GM10847 (cell line): Measurements from ENCODE around the gene DRC7.

ENCODE experiments used
- POLR2A ChIP-seq: IDR thresholded peaks from 2 replicates; pipeline ENCODE4 v1.6.1; 2011; ENCODE audit not compliant: insufficient read length; ENCODE audit errors: extremely low read depth

The DRC7 gene, protein sequence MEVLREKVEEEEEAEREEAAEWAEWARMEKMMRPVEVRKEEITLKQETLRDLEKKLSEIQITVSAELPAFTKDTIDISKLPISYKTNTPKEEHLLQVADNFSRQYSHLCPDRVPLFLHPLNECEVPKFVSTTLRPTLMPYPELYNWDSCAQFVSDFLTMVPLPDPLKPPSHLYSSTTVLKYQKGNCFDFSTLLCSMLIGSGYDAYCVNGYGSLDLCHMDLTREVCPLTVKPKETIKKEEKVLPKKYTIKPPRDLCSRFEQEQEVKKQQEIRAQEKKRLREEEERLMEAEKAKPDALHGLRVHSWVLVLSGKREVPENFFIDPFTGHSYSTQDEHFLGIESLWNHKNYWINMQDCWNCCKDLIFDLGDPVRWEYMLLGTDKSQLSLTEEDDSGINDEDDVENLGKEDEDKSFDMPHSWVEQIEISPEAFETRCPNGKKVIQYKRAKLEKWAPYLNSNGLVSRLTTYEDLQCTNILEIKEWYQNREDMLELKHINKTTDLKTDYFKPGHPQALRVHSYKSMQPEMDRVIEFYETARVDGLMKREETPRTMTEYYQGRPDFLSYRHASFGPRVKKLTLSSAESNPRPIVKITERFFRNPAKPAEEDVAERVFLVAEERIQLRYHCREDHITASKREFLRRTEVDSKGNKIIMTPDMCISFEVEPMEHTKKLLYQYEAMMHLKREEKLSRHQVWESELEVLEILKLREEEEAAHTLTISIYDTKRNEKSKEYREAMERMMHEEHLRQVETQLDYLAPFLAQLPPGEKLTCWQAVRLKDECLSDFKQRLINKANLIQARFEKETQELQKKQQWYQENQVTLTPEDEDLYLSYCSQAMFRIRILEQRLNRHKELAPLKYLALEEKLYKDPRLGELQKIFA

DNA sequence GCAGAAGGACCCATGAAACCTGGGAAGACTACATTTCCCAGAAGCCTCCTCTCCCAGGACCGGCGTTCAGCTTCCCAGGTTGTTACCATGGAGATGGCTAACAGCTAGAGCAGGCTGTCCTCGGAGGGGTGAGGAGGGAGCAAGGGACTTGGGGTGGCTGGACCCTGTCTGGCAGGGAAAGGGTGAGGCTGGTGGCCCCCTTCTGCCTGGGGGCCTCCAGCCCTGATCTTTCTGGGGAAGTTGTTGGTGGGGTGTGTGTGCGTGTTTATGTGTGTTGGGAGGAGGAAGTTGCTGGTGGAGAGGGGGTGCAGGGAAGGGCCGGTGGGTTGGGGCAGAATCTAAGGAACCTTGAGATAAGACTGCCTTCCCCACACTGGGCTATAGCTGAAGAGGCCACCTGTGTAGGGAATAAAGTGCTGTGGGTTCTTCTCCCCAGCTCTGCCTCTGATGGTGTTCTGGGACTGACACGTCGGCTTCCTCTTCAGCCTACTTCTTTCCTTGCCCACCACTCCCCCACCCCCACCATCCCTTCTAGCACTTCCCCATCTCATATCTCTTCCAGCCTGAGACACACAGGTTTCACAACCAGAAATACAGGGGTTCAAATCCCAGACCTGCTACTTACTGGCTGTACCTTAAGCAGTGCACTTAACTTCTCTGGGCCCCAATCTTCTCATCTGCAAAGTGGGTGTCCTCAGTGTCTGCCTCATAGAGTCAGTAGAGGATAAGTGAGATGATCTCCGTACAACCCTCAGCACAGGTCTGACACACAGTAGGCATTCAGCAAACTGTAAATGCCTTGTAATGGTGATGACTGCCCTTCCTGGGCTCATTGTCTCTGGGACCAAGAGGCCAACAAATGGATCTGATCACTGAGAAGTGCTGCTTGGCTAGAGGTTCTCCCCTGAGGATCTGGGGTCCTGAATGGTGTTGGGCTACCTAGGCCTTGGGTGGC is at the start of gene DRC7:
Gene DRC7 (plus strand): TSS at position 82 of the 955 bp plus-strand sequence. CDS start 3,144 bp downstream, outside the sequence.
- TF ChIP-seq POLR2A: no peak

DNA sequence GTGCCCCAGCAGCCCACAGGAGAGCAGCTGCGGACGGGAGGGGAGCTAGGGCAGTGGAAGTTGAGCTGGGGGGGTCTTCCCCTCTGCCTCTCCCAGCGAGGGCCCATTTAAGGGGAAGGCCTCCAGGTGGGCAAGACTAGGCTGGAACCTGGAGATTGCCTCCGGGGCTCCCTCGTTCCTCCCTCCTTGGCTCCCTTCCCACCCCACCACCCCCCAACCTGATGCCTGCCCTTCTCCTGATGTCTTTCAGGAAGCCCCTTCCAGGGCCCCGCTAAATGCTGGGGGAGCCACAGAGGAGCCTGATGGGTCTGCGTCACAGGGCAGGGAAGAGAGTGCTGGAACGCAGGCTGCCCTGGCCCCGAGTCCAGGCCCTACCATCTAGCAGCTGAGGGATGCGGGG is 49.4 kb upstream of the DRC7 start:
- no peak for TF ChIP-seq POLR2A

DNA sequence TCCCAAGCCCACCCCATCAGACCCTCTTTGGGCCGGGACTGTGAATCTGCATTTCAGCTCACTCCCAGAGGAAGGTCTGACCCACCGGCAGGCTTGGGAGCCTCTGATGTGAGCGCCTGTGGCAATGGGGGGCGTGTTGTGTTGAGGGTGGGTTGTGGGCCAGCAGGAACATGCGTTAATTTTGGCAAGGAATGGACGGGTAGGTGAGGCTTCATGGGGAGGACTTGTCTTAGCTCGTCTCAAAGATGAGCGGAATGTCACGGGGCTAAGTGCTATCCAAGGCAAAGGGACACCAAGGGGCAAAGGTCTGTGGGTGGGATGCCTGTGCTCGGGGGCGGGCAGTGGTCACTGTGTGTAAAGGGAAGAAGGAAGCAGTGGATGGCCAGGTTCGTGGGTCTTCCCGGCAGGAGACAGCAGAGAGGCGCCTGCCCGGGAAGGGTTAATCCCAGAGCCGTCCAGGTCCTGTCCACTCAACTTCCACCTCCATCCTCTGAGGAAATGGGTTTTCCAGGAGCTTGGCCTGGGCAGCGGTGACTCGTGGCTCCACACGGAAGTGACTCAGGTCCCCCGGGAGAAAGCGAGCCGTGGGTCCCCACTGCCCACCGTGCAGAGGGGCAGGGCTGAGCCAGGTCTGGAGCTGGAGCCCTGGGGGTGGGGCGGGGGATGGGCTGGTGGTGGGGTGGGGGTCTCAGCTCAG is 48.8 kb upstream of the DRC7 start:
- no peak for TF ChIP-seq POLR2A

DNA sequence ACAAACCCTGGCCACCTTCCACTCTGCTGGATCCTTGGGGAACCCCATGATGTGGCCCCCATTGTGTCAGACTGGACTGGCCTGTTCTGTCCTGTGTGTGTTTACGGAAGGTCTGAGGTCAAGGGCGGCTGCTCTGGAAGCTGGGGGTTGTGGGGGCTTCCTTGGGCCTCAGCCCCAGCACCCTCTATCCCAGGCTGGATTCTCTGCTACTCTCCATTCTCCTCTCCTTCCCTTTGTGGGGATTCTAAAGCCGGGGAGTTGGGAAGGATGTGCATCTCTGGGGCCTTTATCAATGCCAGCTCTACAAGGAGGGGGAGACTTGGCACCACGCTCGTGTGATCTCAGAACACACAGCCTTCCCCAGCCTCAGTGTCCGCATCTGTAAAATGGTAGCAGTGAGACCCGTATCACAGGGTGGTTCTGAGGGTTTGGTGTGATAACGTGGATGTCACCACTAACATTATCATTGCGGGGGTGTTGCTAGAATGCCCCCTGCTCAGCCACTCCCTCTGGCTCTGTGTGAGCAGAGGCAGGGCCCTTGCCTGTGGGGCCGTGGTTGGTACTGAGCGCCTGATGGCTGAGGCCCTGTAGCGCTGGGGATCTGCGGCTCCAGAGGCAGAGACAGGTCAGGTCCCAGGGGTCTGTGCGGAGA is 48.1 kb upstream of the DRC7 start:
- TF ChIP-seq POLR2A: no peak

DNA sequence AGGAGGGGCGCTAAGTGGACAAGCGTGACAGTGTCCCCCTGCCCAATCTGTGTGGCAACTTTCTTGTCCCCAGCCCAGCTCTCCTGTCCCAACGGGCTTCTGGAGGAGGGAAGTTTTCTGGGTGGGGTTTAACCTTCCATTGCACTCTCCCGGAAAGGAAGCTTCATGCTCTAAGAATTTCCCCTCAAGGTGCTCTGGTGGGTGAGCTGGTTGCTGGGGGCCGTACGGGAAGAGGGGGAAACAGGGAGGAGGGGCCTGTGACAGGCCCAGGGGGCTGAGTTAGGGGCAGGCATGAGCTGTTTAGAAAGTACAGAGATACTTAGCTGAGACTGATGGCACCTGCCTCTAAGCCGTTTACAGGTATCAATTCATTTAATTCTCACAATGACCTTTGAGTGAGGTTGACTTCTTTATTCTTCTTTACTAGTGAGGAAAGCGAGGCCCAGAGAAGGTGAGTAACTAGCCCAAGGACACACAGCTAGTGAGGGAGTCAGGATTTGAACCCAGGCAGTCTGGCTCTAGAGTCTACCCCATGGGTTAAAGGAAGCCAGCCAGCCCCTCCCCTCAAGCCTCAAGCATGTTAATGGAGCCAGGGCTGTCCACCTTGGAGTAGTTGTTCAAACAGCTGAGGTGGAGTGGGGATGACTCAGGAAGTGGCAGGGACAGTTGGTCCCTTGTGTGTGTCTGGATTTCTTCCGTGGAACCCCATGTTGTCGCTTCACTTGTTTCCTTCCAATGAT is 47.3 kb upstream of the DRC7 start:
- TF ChIP-seq POLR2A: no peak

DNA sequence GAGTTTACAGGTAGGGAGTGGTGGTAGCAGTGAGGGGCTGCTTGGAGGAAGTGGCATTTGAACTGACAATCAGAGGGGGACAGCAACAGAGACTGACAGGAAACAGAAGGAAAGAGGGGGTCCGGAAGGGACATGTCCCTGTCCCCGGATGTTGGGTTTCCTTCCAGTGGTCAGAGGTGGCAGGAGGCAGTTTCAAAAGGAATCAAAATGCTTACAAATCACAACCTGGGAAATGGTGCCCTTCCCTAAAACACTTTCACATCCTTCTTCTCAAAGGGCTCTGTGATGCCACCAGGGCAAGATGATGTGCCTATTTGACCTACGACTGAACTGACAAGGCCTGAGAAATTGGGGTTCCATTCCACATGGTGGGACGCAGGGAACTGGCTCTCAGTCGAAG is 46.5 kb upstream of the DRC7 start:
- no peak for TF ChIP-seq POLR2A

DNA sequence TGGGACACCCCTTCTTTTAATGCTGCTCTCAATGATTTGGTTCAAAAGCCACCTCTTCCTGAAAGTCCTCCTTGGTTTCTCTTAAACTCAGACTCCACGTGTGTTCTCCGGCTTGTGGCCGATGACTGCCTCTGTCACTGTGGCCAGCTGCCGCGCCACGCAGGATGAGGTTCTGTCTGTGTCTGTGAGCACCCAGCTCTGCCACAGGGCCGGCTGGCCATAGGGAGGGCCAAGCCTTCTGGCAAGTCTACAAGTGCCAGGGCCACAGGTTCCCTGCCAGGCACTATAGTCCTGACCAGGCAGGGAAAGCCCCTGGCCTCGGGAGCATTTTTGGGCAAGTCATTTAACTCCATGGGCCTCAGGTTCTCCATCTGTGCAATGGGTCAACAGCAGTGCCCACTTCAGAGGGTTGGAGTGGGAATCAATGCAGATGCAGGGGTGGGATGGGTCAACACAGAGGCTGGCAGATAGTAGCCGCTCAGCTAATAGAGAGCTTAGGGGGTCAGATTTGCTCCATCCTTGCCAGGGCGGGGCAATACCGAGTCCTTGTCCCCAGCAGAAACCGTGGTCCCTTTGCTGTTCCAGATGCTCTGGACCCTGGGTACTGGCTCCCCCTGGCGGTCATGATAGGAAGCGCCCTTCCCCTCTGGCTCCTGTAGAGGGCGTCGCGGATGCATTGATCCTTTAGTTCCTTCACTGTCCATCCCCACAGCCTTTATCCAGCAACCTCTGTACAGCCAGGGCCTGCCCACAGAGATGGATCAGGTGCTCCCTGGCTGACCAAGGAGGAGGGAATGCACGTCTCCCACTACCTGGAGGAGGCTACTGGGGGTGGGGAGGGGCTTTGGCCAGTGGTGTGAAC is 45.8 kb upstream of the DRC7 start:
- TF ChIP-seq POLR2A: no peak

DNA sequence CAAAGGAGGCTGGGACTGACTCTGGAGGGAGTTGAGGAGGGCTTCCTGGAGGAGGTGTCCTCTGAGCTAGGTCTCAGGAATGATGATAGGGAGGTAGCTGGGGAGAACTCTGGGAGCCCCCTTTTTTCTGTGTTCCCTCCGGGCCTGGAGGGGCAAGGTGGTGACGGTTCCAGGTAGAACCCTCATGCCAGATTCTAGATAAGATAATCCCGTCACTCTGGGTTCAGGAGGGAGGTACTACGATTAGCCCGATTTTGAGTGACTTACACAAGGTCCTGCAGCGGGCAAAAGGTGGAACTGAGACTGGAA is 45.2 kb upstream of the DRC7 start:
- no peak for TF ChIP-seq POLR2A

DNA sequence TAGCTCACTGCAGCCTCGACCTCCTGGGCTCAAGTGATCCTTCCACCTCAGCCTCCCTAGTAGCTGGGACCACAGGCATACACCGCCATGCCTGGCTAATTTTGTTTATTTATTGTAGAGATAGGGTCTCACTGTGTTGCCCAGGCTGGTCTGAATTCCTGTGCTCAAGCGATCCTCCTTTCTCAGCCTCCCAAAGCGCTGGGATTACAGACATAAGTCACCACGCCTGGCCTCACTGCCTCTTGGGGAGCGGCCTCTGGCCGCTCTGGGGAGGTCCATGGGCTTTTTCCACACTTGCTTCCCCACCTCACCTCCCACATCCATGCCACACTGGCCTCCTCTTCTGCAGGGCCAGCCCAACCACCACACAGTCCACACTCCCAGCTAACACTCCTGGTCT is 44.8 kb upstream of the DRC7 start:
- TF ChIP-seq POLR2A: no peak

DNA sequence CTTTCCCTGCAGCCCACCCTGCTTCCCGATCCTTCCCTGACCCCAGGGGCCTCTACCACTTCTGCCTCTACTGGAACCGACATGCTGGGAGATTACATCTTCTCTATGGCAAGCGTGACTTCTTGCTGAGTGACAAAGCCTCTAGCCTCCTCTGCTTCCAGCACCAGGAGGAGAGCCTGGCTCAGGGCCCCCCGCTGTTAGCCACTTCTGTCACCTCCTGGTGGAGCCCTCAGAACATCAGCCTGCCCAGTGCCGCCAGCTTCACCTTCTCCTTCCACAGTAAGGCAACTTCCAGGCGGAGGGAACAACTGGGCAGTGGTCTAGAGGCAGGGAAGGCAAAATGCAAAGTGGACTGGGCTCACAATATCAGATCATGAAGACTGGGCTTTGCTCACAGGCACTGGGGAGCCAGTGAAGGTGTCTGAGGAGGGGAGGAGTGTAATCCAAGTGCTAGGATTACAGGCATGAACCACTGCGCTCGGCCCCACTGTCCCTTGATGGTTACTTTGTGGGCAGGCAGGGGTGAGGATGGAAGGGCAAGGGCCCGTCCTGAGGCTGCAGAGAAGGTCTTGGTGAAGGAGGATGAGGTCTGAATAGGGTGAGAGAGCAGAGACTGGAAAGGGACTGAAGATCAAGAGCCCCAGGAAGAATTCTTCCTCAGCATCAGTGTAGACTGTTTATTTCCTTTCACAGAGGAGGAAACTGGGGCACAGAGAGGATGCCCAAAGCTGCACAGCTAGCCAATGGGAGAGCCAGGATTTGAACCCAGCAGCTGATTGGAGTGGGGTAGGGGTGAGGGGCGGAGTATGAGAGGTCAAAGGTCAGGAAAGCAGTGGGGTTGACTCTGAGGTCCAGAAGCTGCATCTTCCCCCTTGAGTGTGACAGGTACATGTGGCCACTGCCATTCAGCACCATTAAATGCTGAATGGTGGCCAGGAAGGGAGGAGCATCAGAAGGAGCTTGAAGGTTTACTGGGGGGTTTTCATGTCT is 43.0 kb upstream of the DRC7 start:
- TF ChIP-seq POLR2A: no peak

DNA sequence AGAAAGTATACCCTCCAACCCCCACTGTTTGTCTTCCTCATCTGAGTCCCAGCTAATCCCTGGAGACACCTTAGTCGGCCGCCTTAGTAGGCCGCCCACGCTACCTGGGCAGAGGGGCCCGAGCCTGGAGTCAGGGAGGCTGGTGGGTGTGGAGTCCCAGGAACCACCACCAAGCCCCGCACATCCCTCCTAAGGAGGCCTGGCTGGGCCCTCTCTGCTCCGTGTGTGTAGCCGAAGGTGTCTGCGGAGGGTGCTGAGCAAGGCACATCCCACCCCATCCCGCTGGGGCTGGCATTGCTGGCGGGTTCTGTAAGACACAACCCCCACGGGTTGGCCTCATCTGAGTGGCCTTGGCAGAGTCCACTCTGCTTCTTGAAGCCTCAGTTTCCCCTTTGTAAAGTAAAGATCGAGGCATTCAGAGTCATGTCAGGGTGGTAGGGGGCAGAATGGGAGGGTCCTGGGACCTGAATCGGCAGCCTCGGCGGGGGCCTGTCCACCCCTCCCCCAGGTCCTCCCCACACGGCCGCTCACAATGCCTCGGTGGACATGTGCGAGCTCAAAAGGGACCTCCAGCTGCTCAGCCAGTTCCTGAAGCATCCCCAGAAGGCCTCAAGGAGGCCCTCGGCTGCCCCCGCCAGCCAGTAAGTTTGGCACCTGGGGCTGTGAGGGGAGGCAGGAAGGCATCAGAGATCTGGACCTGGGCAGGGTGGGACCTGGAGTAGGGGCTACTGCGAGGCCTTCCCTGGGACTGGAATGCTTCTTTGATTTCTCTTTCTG is 41.7 kb upstream of the DRC7 start:
- no peak for TF ChIP-seq POLR2A
